ENCODE measurements around the gene KITLG.

The KITLG gene

GRCh38 chr12:88458327-88458726 lies 121.9 kb downstream of the KITLG start:
- Histone ChIP-seq H3K27me3 (replicated peaks; ENCODE audit: control insufficient read depth, insufficient read depth, low read length) (no peaks in the 10 kb centered on the region), H3K4me3 (replicated peaks; ENCODE audit: low read depth, low read length) (no peak overlapping the region), H3K36me3 (ENCODE audit: control insufficient read depth, insufficient read depth, low read length) (no peaks in the 10 kb centered on the region)
- no peak for TF ChIP-seq CTCF (IDR thresholded peaks at IDR 0.05; ENCODE audit: insufficient read depth, low read length, poor library complexity, severe bottlenecking)
- no peak for DNase-seq (ENCODE audit: extremely low read depth, insufficient read length)

GRCh38 chr12:88453323-88453722 lies 126.9 kb downstream of the KITLG start:
- no peak for TF ChIP-seq CTCF (IDR thresholded peaks at IDR 0.05; ENCODE audit: insufficient read depth, low read length, poor library complexity, severe bottlenecking)
- Histone ChIP-seq H3K27me3 (replicated peaks; ENCODE audit: control insufficient read depth, insufficient read depth, low read length) (no peaks in the 10 kb centered on the region), H3K36me3 (ENCODE audit: control insufficient read depth, insufficient read depth, low read length) (no peaks in the 10 kb centered on the region), H3K4me3 (replicated peaks; ENCODE audit: low read depth, low read length) (no peak overlapping the region)
- no peak for DNase-seq (ENCODE audit: extremely low read depth, insufficient read length)

GRCh38 chr12:88451205-88451604 lies 129.1 kb downstream of the KITLG start:
- TF ChIP-seq CTCF (IDR thresholded peaks at IDR 0.05; ENCODE audit: insufficient read depth, low read length, poor library complexity, severe bottlenecking): no peak
- H3K36me3 ChIP-seq (ENCODE audit: control insufficient read depth, insufficient read depth, low read length): no peaks in the 10 kb centered on the region
- no peak for DNase-seq (ENCODE audit: extremely low read depth, insufficient read length)
- H3K4me3 ChIP-seq (replicated peaks; ENCODE audit: low read depth, low read length): no peak overlapping the region
- no peaks in the 10 kb centered on the region for H3K27me3 ChIP-seq (replicated peaks; ENCODE audit: control insufficient read depth, insufficient read depth, low read length)

- no peak for DNase-seq (ENCODE audit: extremely low read depth, insufficient read length)
- Histone ChIP-seq H3K27me3 (replicated peaks; ENCODE audit: control insufficient read depth, insufficient read depth, low read length) (no peaks in the 10 kb centered on the region), H3K36me3 (ENCODE audit: control insufficient read depth, insufficient read depth, low read length) (no peaks in the 10 kb centered on the region), H3K4me3 (replicated peaks; ENCODE audit: low read depth, low read length) (no peak overlapping the region)
- TF ChIP-seq CTCF (IDR thresholded peaks at IDR 0.05; ENCODE audit: insufficient read depth, low read length, poor library complexity, severe bottlenecking): no peak
Observed at GRCh38 chr12:88450136-88450535, 130.1 kb downstream of the KITLG start.

GRCh38 chr12:88448337-88448915 lies 131.8 kb downstream of the KITLG start:
- Histone ChIP-seq H3K27me3 (replicated peaks; ENCODE audit: control insufficient read depth, insufficient read depth, low read length) (no peaks in the 10 kb centered on the region), H3K36me3 (ENCODE audit: control insufficient read depth, insufficient read depth, low read length) (no peaks in the 10 kb centered on the region)
- DNase-seq (ENCODE audit: extremely low read depth, insufficient read length): no peak

More at GRCh38 chr12:88448337-88448915, 131.8 kb downstream of the KITLG start:
- TF ChIP-seq CTCF (IDR thresholded peaks at IDR 0.05; ENCODE audit: insufficient read depth, low read length, poor library complexity, severe bottlenecking): no peak
- H3K4me3 ChIP-seq (replicated peaks; ENCODE audit: low read depth, low read length): no peak overlapping the region
